ENCODE results near the gene NKPD1. TPM values are rescaled to one million over a fixed set of nuclear protein-coding genes. Genes with fewer than 3 reads are reported as not detected.

NKPD1 gene
- not detected for total RNA-seq

- ATAC-seq (peak; percentile 8), DNase-seq (ENCODE audit: low spot score) (no peak)
Observed at GRCh38 chr19:45160870-45161737, at the start of gene NKPD1. TSS of gene NKPD1 (minus strand) at chr19:45160982. CDS start at chr19:45160150, 832 bp downstream.

- DNase-seq (ENCODE audit: low spot score) = no peak
- no peak for ATAC-seq
Observed at GRCh38 chr19:45206328-45206727, 45.5 kb upstream of the NKPD1 start.

- DNase-seq (ENCODE audit: low spot score) = no peak
- ATAC-seq = no peak
Observed at GRCh38 chr19:45205810-45206209, 45.0 kb upstream of the NKPD1 start.

- ATAC-seq (no peak), DNase-seq (ENCODE audit: low spot score) (no peak)
Observed at GRCh38 chr19:45202637-45203036, 41.9 kb upstream of the NKPD1 start.

- ATAC-seq (peak; percentile 48), DNase-seq (ENCODE audit: low spot score) (no peak)
Observed at GRCh38 chr19:45200568-45200967, 39.8 kb upstream of the NKPD1 start.

- ATAC-seq = no peak
- no peak for DNase-seq (ENCODE audit: low spot score)
Observed at GRCh38 chr19:45195764-45196163, 35.0 kb upstream of the NKPD1 start.

- no peak for DNase-seq (ENCODE audit: low spot score)
- no peak for ATAC-seq
Observed at GRCh38 chr19:45191375-45191774, 30.6 kb upstream of the NKPD1 start.

GRCh38 chr19:45189971-45190370, 29.2 kb upstream of the NKPD1 start:
- ATAC-seq = no peak
- DNase-seq (ENCODE audit: low spot score) = no peak

- ATAC-seq (peak; percentile 75), DNase-seq (ENCODE audit: low spot score) (no peak)
Observed at GRCh38 chr19:45187421-45188100, 26.8 kb upstream of the NKPD1 start.

- peak; percentile 75 for ATAC-seq
- DNase-seq (ENCODE audit: low spot score) = no peak
Observed at GRCh38 chr19:45186509-45187334, 25.9 kb upstream of the NKPD1 start.

GRCh38 chr19:45184115-45184514, 23.3 kb upstream of the NKPD1 start:
- ATAC-seq = no peak

GRCh38 chr19:45182758-45183157, 22.0 kb upstream of the NKPD1 start:
- ATAC-seq (no peak), DNase-seq (ENCODE audit: low spot score) (no peak)

More at GRCh38 chr19:45184115-45184514, 23.3 kb upstream of the NKPD1 start:
- DNase-seq (ENCODE audit: low spot score) = no peak

- no peak for ATAC-seq
- DNase-seq (ENCODE audit: low spot score) = no peak
Observed at GRCh38 chr19:45180936-45181335, 20.2 kb upstream of the NKPD1 start.

GRCh38 chr19:45179892-45180370, 19.1 kb upstream of the NKPD1 start:
- DNase-seq (ENCODE audit: low spot score) (no peak), ATAC-seq (no peak)

GRCh38 chr19:45179072-45179891, 18.5 kb upstream of the NKPD1 start:
- ATAC-seq = peak; percentile 50

GRCh38 chr19:45178262-45179071, 17.7 kb upstream of the NKPD1 start, which contains the start of gene BLOC1S3:
TSS of gene BLOC1S3 (plus strand) at chr19:45178784. CDS start at chr19:45179297, 513 bp downstream.
- ATAC-seq (peak; percentile 90), DNase-seq (ENCODE audit: low spot score) (peak; percentile 100)

More at GRCh38 chr19:45179072-45179891, 18.5 kb upstream of the NKPD1 start:
- DNase-seq (ENCODE audit: low spot score) = peak; percentile 71

- no peak for ATAC-seq
- DNase-seq (ENCODE audit: low spot score) = no peak
Observed at GRCh38 chr19:45177817-45178261, 17.1 kb upstream of the NKPD1 start, which contains the start of gene TRAPPC6A. TSS of gene TRAPPC6A (minus strand) at chr19:45178237. CDS start at chr19:45178218, 19 bp downstream.

- DNase-seq (ENCODE audit: low spot score) (no peak), ATAC-seq (no peak)
Observed at GRCh38 chr19:45175515-45176345, 14.9 kb upstream of the NKPD1 start.

Measured in left lobe of liver (tissue), 2 donors.